K562 (cell line): ENCODE results near the gene WDPCP. TPM values are rescaled to one million over a fixed set of nuclear protein-coding genes. Genes with fewer than 3 reads are reported as not detected.
A peak's percentile ranks its signal among the peaks of the same experiment; 100 is the strongest.

Source experiments
- BCL6 ChIP-seq: fragments of 250-450 bp; sonication (Bioruptor Pico); IDR thresholded peaks from 2 replicates; pipeline ENCODE4 v1.4.0; 2020
- C11orf30 ChIP-seq: fragments of 450-650 bp; IDR thresholded peaks from 2 replicates; pipeline ENCODE4 v1.6.1; 2016; ENCODE audit warnings: low read depth, mild to moderate bottlenecking
- CAMTA2 ChIP-seq: fragments of 250-450 bp; sonication (Bioruptor Pico); conservative IDR thresholded peaks from 2 replicates; pipeline ENCODE4 v1.5.1; 2022
- CBFA2T3 ChIP-seq: fragments of 450-650 bp; IDR thresholded peaks from 2 replicates; pipeline ENCODE4 v1.6.1; 2017
- CHCHD3 ChIP-seq: fragments of 250-450 bp; sonication (Bioruptor Pico); IDR thresholded peaks from 2 replicates; pipeline ENCODE4 v2.1.2; 2022; ENCODE audit warnings: mild to moderate bottlenecking
- CREM ChIP-seq: IDR thresholded peaks from 2 replicates; pipeline ENCODE4 v1.6.1; 2014; ENCODE audit warnings: antibody characterized with exemption, low read depth
- CTBP1 ChIP-seq: fragments of 450-650 bp; IDR thresholded peaks from 2 replicates; pipeline ENCODE4 v1.6.1; 2016; ENCODE audit warnings: borderline replicate concordance
- KAT2B ChIP-seq: IDR thresholded peaks from one replicate; pipeline ENCODE4 v1.6.1; 2012; ENCODE audit warnings: low read depth, mild to moderate bottlenecking, control low read depth, inconsistent platforms, low read length, moderate library complexity
- L3MBTL2 ChIP-seq: fragments of 450-650 bp; IDR thresholded peaks from 2 replicates; pipeline ENCODE4 v1.6.1; 2016; ENCODE audit warnings: mild to moderate bottlenecking, moderate library complexity
- NR1H2 ChIP-seq: sonication (generic); formaldehyde crosslinking; IDR thresholded peaks from 2 replicates; pipeline ENCODE4 v1.4.0; 2020; ENCODE audit warnings: mild to moderate bottlenecking, missing genetic modification reagents
- POLR2B ChIP-seq: fragments of 450-650 bp; IDR thresholded peaks from 2 replicates; pipeline ENCODE4 v1.6.1; 2018; ENCODE audit warnings: low read depth; ENCODE audit not compliant: partially characterized antibody
- RHOXF2B ChIP-seq: fragments of 250-450 bp; sonication (Bioruptor Pico); conservative IDR thresholded peaks from 2 replicates; pipeline ENCODE4 v1.5.1; 2021
- SMAD4 ChIP-seq: fragments of 250-450 bp; sonication (Bioruptor Pico); conservative IDR thresholded peaks from 2 replicates; pipeline ENCODE4 v1.8.0; 2021; ENCODE audit warnings: inconsistent platforms, mild to moderate bottlenecking, moderate library complexity
- SOX6 ChIP-seq: fragments of 450-650 bp; IDR thresholded peaks from 2 replicates; pipeline ENCODE4 v1.6.1; 2014; ENCODE audit warnings: mild to moderate bottlenecking
- TCF7 ChIP-seq: sonication (generic); IDR thresholded peaks from 2 replicates; pipeline ENCODE4 v1.6.1; 2016; ENCODE audit warnings: antibody characterized with exemption, borderline replicate concordance
- ZBTB1 ChIP-seq: sonication (generic); formaldehyde crosslinking; IDR thresholded peaks from 2 replicates; pipeline ENCODE4 v1.8.1; 2023; ENCODE audit warnings: missing genetic modification reagents, low read depth, mild to moderate bottlenecking, borderline replicate concordance
- ZNF354B ChIP-seq: fragments of 250-450 bp; sonication (Bioruptor Pico); IDR thresholded peaks from 2 replicates; pipeline ENCODE4 v1.4.0; 2020
- ZNF507 ChIP-seq: conservative IDR thresholded peaks from 2 replicates; pipeline ENCODE4 v1.6.1; 2017; ENCODE audit warnings: missing genetic modification characterization, missing compliant biosample characterization
- polyA plus RNA-seq, 8 experiments: library from polyadenylated mRNA; depleted of rRNA in 4 of 8; stranded (reverse) in 5 of 8; unstranded in 3 of 8; fragments of >200 nt; fragmentation: Nextera tagmentation in 2 of 8; fragmentation: Illumina TruSeq in 1 of 8; extraction: Ambion mirVana in 2 of 8; extraction: Trizol in 1 of 8; gene quantifications; 2 replicates each; pipeline versions ENCODE4 v1.2.1 to v1.2.3, GENCODE V29; 2011 to 2014; ENCODE audit warnings: inconsistent platforms in 1 of 8, missing spikeins in 1 of 8
- total RNA-seq, 7 experiments: library from RNA; depleted of rRNA in 6 of 7; stranded (reverse); fragments of >200 nt in 6 of 7; fragmentation: Illumina TruSeq in 2 of 7; extraction: Trizol in 2 of 7; gene quantifications; 2 replicates each; pipeline versions ENCODE4 v1.2.1 to v1.2.3, GENCODE V29; 2011 to 2021; ENCODE audit warnings: low replicate concordance in 1 of 7
- TF ChIP-seq, protein P1 (sequence below), 2 experiments: fragments of 200-800 bp in 1 of 2; sonication (Bioruptor generic) in 1 of 2; sonication (generic) in 1 of 2; formaldehyde crosslinking in 1 of 2; IDR thresholded peaks in 1 of 2; conservative IDR thresholded peaks in 1 of 2; 2 replicates each; pipeline versions ENCODE4 v1.5.0 to v1.6.1; 2016 to 2020; ENCODE audit warnings: missing compliant biosample characterization in 1 of 2, missing genetic modification characterization in 1 of 2, missing genetic modification reagents in 1 of 2
- TF ChIP-seq, protein P2 (sequence below), 2 experiments: IDR thresholded peaks; 2 replicates each; pipeline ENCODE4 v1.6.1; 2011; ENCODE audit warnings: borderline replicate concordance in 1 of 2, control low read depth in 1 of 2, low read depth in 1 of 2, low read length in 1 of 2, mild to moderate bottlenecking in 1 of 2, mixed read lengths in 1 of 2, moderate library complexity in 1 of 2; ENCODE audit not compliant: insufficient read depth in 1 of 2, insufficient read length in 1 of 2, poor library complexity in 1 of 2, severe bottlenecking in 1 of 2; ENCODE audit errors: extremely low read depth in 1 of 2
- TF ChIP-seq, protein P3 (sequence below): sonication (generic); formaldehyde crosslinking; IDR thresholded peaks from 2 replicates; pipeline ENCODE4 v1.8.0; 2022; ENCODE audit warnings: missing genetic modification reagents, mild to moderate bottlenecking, moderate library complexity, borderline replicate concordance
- TF ChIP-seq, protein P4 (sequence below): sonication (generic); formaldehyde crosslinking; IDR thresholded peaks from 2 replicates; pipeline ENCODE4 v1.8.1; 2023; ENCODE audit warnings: mild to moderate bottlenecking, missing genetic modification reagents
- TF ChIP-seq, protein P5 (sequence below): fragments of 450-650 bp; formaldehyde crosslinking; conservative IDR thresholded peaks from 2 replicates; pipeline ENCODE4 v1.4.0; 2022; ENCODE audit warnings: mild to moderate bottlenecking, missing genetic modification characterization

WDPCP gene
- total and polyA plus RNA-seq, 9 of the 15 experiments (the other 6 are each of a cell fraction or from before 2014, with no cell fraction given) = 1.4 to 6.4 (median 5.5) TPM

- TF ChIP-seq, protein P1, sequence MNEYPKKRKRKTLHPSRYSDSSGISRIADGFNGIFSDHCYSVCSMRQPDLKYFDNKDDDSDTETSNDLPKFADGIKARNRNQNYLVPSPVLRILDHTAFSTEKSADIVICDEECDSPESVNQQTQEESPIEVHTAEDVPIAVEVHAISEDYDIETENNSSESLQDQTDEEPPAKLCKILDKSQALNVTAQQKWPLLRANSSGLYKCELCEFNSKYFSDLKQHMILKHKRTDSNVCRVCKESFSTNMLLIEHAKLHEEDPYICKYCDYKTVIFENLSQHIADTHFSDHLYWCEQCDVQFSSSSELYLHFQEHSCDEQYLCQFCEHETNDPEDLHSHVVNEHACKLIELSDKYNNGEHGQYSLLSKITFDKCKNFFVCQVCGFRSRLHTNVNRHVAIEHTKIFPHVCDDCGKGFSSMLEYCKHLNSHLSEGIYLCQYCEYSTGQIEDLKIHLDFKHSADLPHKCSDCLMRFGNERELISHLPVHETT (CRISPR knock-in tag; conservative IDR thresholded peaks at IDR 0.05 in 1 of 2, IDR thresholded peaks at IDR 0.05 in 1 of 2) = no peak
- TF ChIP-seq, protein P2, sequence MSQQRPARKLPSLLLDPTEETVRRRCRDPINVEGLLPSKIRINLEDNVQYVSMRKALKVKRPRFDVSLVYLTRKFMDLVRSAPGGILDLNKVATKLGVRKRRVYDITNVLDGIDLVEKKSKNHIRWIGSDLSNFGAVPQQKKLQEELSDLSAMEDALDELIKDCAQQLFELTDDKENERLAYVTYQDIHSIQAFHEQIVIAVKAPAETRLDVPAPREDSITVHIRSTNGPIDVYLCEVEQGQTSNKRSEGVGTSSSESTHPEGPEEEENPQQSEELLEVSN (IDR thresholded peaks at IDR 0.05; ENCODE audit: borderline replicate concordance in 1 of 2, extremely low read depth in 1 of 2, insufficient read depth in 1 of 2, insufficient read length in 1 of 2, low read depth in 1 of 2, low read length in 1 of 2, poor library complexity in 1 of 2, severe bottlenecking in 1 of 2) = no peak
- TF ChIP-seq CBFA2T3 (peak; percentile 47), KAT2B (no peak), L3MBTL2 (0 out of 2 replicates have a peak, but pooled peaks have one; percentile 14), CREM (0 out of 2 replicates have a peak, but pooled peaks have one; percentile 22), ZNF354B (CRISPR knock-in tag) (no peak), TCF7 (no peak), NR1H2 (CRISPR knock-in tag) (no peak), CAMTA2 (CRISPR knock-in tag) (no peak), CHCHD3 (CRISPR knock-in tag) (no peak), POLR2B (no peak), C11orf30 (no peak), BCL6 (CRISPR knock-in tag) (no peak), SMAD4 (CRISPR knock-in tag) (no peak), ZBTB1 (CRISPR knock-in tag) (no peak), SOX6 (peak; percentile 62; the same call in 1 of the 2 replicates), ZNF507 (tag) (no peak), RHOXF2B (CRISPR knock-in tag) (no peak), CTBP1 (peak; percentile 26; the same call in 1 of the 2 replicates)
- TF ChIP-seq, protein P3, sequence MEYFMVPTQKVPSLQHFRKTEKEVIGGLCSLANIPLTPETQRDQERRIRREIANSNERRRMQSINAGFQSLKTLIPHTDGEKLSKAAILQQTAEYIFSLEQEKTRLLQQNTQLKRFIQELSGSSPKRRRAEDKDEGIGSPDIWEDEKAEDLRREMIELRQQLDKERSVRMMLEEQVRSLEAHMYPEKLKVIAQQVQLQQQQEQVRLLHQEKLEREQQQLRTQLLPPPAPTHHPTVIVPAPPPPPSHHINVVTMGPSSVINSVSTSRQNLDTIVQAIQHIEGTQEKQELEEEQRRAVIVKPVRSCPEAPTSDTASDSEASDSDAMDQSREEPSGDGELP (CRISPR knock-in tag) = no peak
- TF ChIP-seq, protein P4, sequence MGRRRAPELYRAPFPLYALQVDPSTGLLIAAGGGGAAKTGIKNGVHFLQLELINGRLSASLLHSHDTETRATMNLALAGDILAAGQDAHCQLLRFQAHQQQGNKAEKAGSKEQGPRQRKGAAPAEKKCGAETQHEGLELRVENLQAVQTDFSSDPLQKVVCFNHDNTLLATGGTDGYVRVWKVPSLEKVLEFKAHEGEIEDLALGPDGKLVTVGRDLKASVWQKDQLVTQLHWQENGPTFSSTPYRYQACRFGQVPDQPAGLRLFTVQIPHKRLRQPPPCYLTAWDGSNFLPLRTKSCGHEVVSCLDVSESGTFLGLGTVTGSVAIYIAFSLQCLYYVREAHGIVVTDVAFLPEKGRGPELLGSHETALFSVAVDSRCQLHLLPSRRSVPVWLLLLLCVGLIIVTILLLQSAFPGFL (CRISPR knock-in tag) = no peak
- TF ChIP-seq, protein P5, sequence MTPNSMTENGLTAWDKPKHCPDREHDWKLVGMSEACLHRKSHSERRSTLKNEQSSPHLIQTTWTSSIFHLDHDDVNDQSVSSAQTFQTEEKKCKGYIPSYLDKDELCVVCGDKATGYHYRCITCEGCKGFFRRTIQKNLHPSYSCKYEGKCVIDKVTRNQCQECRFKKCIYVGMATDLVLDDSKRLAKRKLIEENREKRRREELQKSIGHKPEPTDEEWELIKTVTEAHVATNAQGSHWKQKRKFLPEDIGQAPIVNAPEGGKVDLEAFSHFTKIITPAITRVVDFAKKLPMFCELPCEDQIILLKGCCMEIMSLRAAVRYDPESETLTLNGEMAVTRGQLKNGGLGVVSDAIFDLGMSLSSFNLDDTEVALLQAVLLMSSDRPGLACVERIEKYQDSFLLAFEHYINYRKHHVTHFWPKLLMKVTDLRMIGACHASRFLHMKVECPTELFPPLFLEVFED (CRISPR knock-in tag) = no peak
These were observed 27.0 kb upstream of the WDPCP start (continued) for GRCh38 chr2:63614983-63615945.
